ENCODE data around the gene GPR61.

The GPR61 gene

DNA sequence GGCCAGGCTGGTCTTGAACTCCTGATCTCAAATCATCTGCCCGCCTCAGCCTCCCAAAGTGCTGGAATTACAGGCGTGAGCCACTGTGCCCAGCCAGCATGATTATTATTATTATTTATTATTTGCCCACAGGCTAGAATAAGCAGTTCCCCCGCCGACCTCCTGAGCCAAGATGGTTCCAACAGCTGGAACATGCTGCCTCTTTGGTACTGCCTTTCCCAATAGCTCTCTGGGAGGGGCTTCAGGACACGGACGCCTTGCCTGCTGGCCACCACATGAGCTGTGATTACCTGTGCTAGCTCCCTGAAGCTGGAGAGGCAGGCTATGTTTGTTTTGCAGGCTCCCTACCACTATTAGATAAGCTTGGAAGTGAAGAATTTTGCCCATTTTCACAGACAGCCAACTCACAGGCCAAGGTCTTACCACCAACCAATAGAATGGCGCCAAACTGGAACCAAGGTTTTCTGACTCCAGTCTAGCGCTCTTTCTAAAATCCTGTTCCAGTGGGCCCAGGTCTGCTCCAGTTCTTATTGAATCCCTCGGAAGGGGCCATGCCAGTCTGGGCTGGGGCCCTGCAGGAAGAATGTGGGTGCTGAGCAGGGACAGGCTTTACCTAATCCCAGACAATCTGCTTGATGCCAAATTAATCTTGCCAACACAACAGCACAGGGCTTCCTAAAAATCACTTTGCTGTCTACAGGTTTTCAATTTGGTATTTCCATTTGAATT, 2.1 kb upstream of the GPR61 start:
- DNase-seq, result no peak

GRCh38 chr1:109538827-109539555, 681 bp upstream of the GPR61 start:
- no peak for DNase-seq

DNA sequence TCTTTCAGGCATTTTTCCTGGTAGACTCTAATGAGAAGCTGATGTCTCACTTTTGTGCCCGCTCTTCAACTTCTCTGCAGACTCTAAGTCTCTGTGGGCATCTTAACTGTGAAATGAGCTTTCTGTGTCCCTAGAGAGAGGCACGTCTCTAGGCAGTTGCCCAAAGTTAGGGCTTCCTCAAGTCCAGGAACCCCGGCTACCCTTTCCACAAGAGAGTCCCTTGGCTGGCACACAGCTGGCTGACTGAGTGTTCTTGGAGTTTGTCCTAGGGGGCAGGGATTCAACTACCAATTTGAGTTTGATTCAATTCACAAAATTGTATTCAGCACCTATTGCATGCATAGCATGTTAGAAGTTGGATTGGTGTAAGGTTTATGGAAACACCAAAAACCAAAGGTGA, 1.4 kb downstream of the GPR61 start:
- no peak for DNase-seq

GRCh38 chr1:109542657-109543056, 3.0 kb downstream of the GPR61 start:
- DNase-seq, result no peak

GRCh38 chr1:109543283-109543987, 3.8 kb downstream of the GPR61 start:
- no peak for DNase-seq

GRCh38 chr1:109543988-109544735, 4.5 kb downstream of the GPR61 start:
- no peak for DNase-seq

- peak; percentile 90 for DNase-seq
Observed at GRCh38 chr1:109546311-109547109, 6.8 kb downstream of the GPR61 start.

GRCh38 chr1:109547463-109548320, 8.0 kb downstream of the GPR61 start:
- DNase-seq, result no peak

DNA sequence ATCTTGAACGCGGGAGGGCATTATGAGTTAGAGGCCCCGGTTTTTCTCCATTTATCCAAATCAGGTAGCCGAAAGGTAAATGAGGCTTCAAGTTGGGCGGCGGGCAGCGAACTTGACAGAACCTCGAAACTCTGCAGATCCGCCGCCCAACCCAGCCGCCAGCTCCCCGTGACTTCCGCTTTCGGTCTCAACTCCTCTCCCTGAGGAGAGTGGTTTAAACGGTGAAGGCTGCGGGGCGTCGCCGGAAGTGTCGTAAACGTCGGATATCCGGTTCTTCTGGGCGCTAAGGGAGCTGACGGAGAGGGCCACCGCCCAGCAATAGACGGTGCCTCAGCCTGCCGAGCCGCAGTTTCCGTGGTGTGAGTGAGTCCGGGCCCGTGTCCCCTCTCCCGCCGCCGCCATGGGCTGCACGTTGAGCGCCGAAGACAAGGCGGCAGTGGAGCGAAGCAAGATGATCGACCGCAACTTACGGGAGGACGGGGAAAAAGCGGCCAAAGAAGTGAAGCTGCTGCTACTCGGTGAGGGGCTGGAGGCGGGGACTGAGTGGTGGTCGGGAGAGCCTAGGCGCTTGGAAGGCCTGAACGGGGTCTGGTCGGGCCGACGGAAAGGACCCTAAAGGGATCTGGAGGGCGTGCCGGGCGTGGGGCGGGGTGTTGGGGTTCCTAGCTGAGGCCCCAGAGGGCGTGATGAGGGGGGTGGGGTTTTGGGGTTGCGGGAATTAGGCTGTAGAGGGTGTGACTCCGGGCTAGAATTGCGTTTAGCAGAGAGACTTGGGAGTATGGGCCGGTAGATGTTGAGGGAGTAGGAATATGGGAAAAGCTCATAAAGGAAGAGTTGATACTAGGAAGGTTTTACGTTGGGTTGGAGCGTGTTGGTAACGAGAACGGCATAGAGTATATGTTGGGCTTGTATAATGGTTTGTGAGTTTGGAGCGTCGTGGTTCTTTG, 8.9 kb downstream of the GPR61 start, which contains the start of gene GNAI3:
Gene GNAI3, plus strand, starts transcription at position 295 of the 947 bp plus-strand sequence. Its CDS starts 106 bp downstream, at position 401.
- DNase-seq, result peak; percentile 95

GRCh38 chr1:109556563-109556962, 16.9 kb downstream of the GPR61 start:
- DNase-seq, result no peak

DNA sequence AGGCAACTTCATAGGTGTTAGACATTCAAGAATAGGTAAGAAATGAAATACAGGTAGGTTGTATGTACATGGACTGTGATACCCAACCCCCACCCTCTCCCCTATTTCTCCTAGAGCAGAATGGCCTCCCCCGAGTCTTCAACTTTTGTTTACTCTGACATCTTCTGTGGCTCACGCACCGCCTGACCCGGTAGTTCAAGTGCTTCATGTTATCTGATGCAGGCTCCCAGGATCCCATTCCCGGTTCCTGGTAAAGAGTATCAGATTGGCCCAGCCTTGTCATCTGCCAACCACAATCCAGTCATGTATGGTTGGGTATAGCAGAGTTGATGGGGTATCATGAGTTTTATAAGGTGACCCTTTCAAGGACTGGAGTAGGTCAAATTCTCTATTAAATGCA, 17.8 kb downstream of the GPR61 start:
- no peak for DNase-seq

DNA sequence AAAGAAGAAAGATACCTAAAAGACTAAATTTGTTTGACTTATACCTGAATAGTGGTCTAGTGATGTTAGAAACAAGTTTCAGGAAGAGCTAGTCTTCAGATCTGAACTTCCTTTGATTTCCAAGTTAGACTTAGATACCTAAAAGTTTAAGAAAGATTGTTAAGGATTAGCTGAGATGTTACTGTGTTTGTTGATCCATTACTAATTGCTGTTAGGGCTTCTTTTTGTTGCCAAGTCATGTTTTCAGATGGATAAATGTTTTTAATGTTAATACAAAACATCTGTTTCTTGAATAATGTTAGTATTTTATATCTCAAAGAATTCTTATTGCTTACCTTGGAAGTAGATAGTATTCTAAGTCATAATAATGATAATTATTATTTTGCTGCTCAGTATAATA, 20.3 kb downstream of the GPR61 start:
- DNase-seq, result no peak

DNA sequence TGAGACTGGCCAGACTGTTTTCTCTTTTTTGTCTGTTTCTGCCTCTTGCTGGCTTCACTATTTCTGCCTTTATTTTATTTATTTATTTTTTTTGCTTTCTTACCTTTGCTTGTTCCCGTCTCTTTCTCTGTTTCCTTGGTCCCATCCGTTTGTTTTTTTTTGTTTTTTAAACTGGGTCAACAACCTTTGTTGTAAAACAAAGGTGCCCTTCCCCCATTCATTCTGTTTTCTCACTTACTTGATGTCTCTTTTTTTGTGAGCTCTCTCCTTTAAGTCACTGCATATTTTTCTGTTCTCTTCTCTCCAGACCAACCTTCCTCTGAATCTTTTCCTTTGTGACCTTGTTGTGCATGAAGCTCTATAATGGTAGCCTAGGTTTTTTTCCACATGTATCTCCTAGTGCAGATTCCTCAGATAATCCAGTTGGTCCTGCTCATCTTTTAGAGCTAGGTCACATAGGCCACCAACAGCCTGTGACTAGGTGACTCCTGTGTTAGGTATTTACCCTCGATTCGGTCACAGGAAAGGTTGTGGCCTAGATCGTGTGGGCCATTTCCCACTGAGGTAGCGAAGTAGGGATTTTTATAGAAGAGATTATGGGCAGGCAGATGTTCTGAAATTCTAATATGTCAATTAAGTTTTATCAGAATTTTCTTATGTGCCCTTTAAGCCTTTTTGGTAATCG, 24.7 kb downstream of the GPR61 start:
- DNase-seq, result no peak

DNA sequence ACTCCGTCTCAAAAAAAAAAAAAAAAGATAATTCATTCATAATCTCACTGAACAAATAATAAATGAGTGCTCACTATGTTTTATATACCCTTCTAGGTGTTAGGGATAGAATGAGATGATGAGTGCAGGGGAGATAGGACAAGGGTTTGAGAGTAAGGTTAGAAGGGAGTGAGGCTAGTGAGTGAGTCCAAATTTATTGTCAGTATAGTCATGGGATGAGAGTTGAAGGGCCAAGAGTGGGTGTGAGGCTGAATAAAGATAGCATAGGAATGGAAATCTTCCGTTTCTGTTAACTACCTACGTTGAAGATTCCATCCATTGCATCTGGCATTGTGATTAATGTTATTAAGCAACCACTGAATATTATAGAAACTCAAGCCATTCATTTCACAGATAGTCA, 25.6 kb downstream of the GPR61 start:
- DNase-seq, result no peak

DNA sequence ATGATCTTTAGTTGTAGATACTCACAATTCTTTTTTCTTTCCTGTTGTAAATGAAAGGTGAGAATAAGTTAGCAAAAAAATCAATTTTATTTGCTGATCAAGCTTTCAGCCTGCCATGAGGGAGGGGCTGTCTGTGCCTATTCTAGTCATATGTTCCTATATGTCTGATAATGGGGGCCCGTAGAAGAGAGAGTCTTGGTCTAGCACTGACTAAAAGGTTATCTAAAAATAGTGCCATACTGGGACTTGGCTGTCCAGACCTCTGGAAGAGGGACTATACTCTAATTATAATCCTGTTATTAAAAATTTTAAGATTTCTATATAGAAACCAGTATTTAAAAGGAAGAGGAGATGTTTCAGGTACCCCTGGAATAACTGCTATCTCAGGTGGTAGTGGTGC, 27.3 kb downstream of the GPR61 start:
- no peak for DNase-seq

DNA sequence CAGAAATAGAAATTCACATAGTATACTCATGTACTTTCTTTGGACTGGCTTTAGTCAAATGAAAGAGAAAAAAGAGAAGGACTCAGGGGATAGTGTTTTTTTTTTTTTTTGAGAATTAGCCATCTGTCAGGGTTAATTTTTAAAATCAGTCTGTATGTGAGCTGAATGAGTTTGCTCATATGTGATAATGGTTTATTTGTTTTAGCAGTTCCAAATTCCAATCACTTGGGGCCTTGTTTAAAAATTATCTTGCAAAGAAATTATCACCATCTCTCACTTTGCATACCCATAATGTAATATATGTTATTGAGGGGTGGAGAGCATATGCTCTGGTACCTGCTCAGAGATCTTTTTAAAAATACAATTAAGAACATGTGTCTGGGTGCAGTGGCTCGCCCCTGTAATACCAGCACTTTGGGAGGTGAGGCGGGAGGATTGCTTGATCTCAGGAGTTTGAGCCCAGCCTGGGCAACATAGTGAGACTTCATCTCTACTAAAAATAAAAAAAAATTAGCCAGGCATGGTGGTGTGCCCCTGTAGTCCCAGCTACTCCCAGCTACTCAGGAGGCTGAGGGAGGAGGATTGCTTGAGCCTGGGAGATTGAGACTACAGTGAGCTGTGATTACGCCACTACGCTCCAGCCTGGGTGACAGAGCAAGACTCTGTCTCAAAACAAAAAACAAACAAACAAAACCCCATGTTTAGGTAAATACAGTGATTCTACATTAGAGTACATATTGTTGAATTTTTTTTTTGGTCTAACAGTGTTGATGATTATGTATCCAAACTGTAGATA, 28.4 kb downstream of the GPR61 start:
- no peak for DNase-seq

DNA sequence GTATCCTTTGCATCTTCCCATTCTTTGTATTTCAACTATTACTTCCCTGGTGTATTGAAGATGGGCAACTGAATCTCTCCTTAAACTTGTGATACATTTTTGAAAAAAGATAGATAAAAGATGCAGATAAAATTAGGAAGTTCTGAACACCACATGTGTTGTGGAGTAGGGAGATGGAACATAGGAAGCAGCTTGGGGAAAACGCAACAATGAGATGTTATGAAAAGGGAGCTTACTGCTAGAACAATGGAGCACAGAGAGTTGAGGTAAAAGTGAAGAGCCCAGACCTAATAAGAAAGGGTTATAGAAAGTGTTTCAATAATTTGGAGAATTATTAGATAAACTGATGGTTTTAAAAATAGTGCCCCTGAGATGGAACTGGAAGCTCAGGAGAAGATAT, 29.7 kb downstream of the GPR61 start:
- DNase-seq, result no peak

DNA sequence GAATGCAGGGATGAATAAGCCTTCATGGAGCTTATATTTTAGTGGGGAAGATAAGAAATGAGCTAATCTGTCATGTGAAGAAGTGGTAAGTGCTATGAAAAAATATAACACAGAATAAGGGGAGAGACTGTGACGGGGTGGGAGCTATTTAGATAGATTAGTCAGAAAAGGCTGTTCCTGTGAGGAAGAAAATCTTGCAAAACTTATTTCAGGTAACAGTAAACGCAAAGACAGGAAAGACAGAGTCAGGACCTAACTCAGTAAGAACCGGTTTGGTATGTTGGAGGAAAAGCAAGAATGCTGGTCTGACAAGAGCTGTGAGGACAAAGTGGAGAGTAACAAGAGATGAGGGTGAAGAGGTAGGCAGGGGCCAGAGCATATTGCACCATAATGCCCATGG, 30.7 kb downstream of the GPR61 start:
- DNase-seq, result no peak

GRCh38 chr1:109573785-109574184, 34.1 kb downstream of the GPR61 start:
- DNase-seq, result no peak
